Muscle layer of duodenum (tissue), 2 donors: ENCODE results near the gene STAG1.

Experiments
- H3K27ac ChIP-seq: one replicate; pipeline ENCODE4 v1.7.0; 2013; ENCODE audit warnings: mild to moderate bottlenecking, low read length
- H3K27me3 ChIP-seq: one replicate; pipeline ENCODE4 v1.7.0; 2013; ENCODE audit warnings: low read depth, mild to moderate bottlenecking, control low read depth, low read length
- H3K36me3 ChIP-seq, 2 donors: one replicate each; pipeline ENCODE4 v1.7.0; 2013; ENCODE audit warnings: low read length in 2 of 2, control low read depth in 1 of 2, mild to moderate bottlenecking in 1 of 2; ENCODE audit not compliant: insufficient read depth in 2 of 2, control insufficient read depth in 1 of 2
- H3K4me1 ChIP-seq, 2 donors: one replicate each; pipeline ENCODE4 v1.7.0; 2013; ENCODE audit warnings: low read length in 2 of 2, mild to moderate bottlenecking in 2 of 2, control low read depth in 1 of 2, moderate library complexity in 1 of 2; ENCODE audit not compliant: insufficient read depth in 2 of 2, control insufficient read depth in 1 of 2
- H3K4me3 ChIP-seq, 2 donors: one replicate each; pipeline ENCODE4 v1.7.0; 2013; ENCODE audit warnings: low read length in 2 of 2, low read depth in 1 of 2, mild to moderate bottlenecking in 1 of 2
- H3K9me3 ChIP-seq, 2 donors: one replicate each; pipeline ENCODE4 v1.7.0; 2013; ENCODE audit warnings: low read length in 2 of 2, control low read depth in 1 of 2, mild to moderate bottlenecking in 1 of 2; ENCODE audit not compliant: control insufficient read depth in 1 of 2
- donor health status: healthy.

Gene STAG1

DNA sequence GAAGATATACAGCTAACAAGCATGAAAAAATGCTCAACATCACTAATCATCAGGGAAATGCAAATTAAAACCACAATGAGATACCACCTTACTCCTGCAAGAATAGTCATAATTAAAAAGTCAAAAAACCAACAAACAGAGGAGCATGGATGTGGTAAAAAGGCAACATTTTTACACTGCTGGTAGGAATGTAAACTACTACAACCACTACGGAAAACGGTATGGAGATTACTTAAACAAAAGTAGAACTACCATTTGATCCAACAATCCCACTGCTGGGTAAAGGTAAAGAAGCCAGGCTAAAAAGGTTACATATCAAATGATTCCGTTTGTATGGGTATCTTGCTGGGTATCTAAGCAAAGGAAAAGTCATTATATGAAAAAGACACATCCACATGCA lies 53.8 kb downstream of the STAG1 start:
- Histone ChIP-seq H3K27ac (no peak overlapping the region), H3K4me1 (peaks cover 0 to 14% of the 10 kb centered on the region in 2 donors), H3K27me3 (no peaks in the 10 kb centered on the region), H3K36me3 (no peaks in the 10 kb centered on the region), H3K4me3 (no peak overlapping the region), H3K9me3 (peaks cover 0 to 9% of the 10 kb centered on the region in 2 donors)

DNA sequence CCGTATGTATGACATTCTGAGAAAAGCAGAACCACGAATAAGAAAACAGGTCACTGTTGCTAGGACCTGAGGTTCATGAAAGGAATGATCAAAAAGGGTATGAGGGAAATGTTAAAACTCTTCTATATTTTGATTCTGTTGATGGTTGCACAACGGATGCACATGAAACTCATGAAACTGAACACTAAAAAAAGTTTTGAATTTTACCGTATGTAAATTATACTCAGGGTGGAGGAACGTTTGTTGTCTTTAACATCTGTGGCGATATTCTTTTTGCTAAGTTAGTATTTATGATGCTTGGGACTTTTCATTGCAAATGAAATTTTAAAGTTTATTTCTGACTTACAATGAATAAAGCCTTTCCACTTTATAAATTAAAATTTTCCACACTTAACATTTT lies 55.4 kb downstream of the STAG1 start:
- H3K36me3 ChIP-seq = no peaks in the 10 kb centered on the region
- H3K9me3 ChIP-seq = peaks cover 0 to 9% of the 10 kb centered on the region in 2 donors
- no peak overlapping the region for H3K4me3 ChIP-seq
- peaks cover 0 to 11% of the 10 kb centered on the region in 2 donors for H3K4me1 ChIP-seq
- H3K27me3 ChIP-seq = no peaks in the 10 kb centered on the region
- no peak overlapping the region for H3K27ac ChIP-seq

GRCh38 chr3:136694321-136694720 lies 57.9 kb downstream of the STAG1 start:
- no peak overlapping the region for H3K4me3 ChIP-seq
- H3K27ac ChIP-seq = no peak overlapping the region
- no peaks in the 10 kb centered on the region for H3K27me3 ChIP-seq
- H3K9me3 ChIP-seq = peaks cover 0 to 9% of the 10 kb centered on the region in 2 donors
- peaks cover 0 to 8% of the 10 kb centered on the region in 2 donors for H3K4me1 ChIP-seq
- no peaks in the 10 kb centered on the region for H3K36me3 ChIP-seq

- Histone ChIP-seq H3K27ac (no peak overlapping the region), H3K27me3 (no peaks in the 10 kb centered on the region), H3K4me3 (no peak overlapping the region), H3K9me3 (peaks cover 0 to 1% of the 10 kb centered on the region in 2 donors), H3K4me1 (peaks cover 0 to 5% of the 10 kb centered on the region in 2 donors), H3K36me3 (no peaks in the 10 kb centered on the region)
These were observed 61.6 kb downstream of the STAG1 start for GRCh38 chr3:136690599-136690998.

DNA sequence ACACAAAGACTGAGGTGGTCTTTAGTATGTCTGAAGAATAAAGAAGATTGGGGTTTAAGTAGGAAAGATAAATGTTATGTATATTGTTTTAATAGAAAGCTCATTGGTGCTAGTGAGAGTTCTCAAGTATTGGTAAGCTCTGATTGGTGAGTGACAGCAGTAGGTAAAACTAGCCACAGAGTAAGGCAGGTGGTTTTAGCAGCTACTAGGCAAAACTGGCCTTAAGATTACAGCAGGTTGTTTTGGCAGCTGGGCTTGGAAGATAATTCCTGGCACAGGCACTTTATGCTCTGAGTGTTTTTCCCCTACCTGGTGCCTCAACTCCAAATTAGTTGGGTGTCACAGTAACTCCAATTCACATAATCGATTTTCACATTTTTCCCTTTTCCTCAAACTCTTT lies 66.3 kb downstream of the STAG1 start:
- H3K27me3 ChIP-seq = no peaks in the 10 kb centered on the region
- H3K4me3 ChIP-seq = no peak overlapping the region
- no peaks in the 10 kb centered on the region for H3K9me3 ChIP-seq
- no peaks in the 10 kb centered on the region for H3K36me3 ChIP-seq
- no peaks in the 10 kb centered on the region for H3K4me1 ChIP-seq
- no peak overlapping the region for H3K27ac ChIP-seq

- Histone ChIP-seq H3K4me3 (no peak overlapping the region), H3K27ac (no peak overlapping the region), H3K27me3 (no peaks in the 10 kb centered on the region), H3K4me1 (no peaks in the 10 kb centered on the region), H3K36me3 (no peaks in the 10 kb centered on the region), H3K9me3 (no peaks in the 10 kb centered on the region)
These were observed 69.4 kb downstream of the STAG1 start for GRCh38 chr3:136682740-136683312.

- H3K4me3 ChIP-seq = no peak overlapping the region
- H3K4me1 ChIP-seq = no peaks in the 10 kb centered on the region
- no peaks in the 10 kb centered on the region for H3K36me3 ChIP-seq
- no peaks in the 10 kb centered on the region for H3K27me3 ChIP-seq
- no peaks in the 10 kb centered on the region for H3K9me3 ChIP-seq
- no peak overlapping the region for H3K27ac ChIP-seq
These were observed 73.2 kb downstream of the STAG1 start for GRCh38 chr3:136678981-136679380.

GRCh38 chr3:136676009-136676408 lies 76.2 kb downstream of the STAG1 start:
- H3K27ac ChIP-seq = no peak overlapping the region
- H3K9me3 ChIP-seq = no peaks in the 10 kb centered on the region
- H3K36me3 ChIP-seq = no peaks in the 10 kb centered on the region
- peaks cover 0 to 12% of the 10 kb centered on the region in 2 donors for H3K4me1 ChIP-seq
- H3K4me3 ChIP-seq = no peak overlapping the region
- no peaks in the 10 kb centered on the region for H3K27me3 ChIP-seq

DNA sequence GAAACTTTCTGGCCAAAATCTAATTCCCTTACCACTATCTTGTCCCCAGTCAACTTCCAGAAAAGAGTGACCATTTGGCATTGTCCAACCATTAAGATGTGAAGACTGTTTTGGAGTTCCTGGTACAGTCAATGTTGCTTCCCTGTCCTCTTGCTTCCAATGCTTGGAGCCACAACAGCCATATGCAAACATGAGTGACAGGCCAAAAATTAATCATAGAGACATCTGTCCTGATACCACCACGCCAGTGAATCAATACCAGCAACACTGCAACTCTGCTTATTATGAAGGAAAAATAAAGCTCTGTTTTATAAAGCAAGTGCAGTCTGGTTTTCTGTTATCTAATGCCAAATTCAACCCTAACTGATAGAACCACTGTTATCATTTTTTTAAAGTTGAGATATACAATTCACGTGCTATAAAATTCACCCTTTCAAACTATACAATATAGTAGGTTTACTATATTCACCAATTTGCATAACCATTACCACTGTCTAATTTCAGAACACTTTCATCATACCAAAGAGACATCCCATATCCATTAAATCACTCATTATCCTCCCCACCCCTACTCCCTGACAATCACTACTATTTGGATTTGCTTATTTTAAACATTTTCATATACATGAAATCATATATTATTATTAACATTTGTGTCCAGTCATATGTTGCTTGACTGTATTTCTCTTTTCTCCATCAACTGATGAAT lies 76.9 kb downstream of the STAG1 start:
- no peaks in the 10 kb centered on the region for H3K36me3 ChIP-seq
- H3K4me1 ChIP-seq = peaks cover 0 to 12% of the 10 kb centered on the region in 2 donors
- H3K9me3 ChIP-seq = no peaks in the 10 kb centered on the region
- H3K27ac ChIP-seq = no peak overlapping the region
- H3K27me3 ChIP-seq = no peaks in the 10 kb centered on the region
- no peak overlapping the region for H3K4me3 ChIP-seq

DNA sequence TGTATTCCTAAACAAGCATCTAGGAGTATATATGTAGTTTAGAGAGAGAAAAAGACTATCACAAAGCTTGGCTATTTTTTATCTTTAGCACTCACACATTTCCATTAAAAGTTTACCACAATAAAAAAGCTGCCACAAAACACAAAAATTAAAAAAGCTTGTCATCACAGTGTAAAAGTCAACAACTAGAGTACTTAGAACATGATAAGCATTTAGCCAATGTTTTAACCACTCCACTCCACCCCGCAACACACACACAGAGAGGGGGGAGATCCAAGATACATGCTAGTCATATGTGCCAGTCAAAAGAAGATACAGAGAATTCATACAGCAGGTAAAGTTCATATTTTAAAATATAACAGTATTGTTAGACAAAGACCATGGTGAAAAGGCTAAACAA lies 79.7 kb downstream of the STAG1 start:
- Histone ChIP-seq H3K27me3 (no peaks in the 10 kb centered on the region), H3K27ac (no peak overlapping the region), H3K9me3 (no peaks in the 10 kb centered on the region), H3K36me3 (no peaks in the 10 kb centered on the region), H3K4me1 (peaks cover 0 to 12% of the 10 kb centered on the region in 2 donors), H3K4me3 (no peak overlapping the region)

DNA sequence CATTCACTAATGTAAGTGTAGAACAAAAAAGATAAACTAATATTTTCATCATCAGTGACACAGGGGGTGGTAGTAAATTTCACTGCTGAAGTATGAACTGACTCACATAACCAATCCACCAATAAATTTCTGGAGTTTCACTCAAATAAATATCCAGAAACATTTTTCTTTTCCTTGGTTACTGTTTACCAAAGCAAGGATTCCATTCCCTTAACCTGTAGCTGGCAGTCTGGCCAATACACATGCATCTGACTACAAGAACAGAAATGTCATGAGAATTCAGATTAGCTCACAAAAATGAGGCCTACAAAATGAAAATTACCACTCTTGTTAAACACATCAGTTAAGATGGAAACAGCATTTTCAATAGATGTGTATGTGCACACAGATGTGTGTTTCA lies 80.3 kb downstream of the STAG1 start:
- Histone ChIP-seq H3K4me3 (no peak overlapping the region), H3K4me1 (peaks cover 0 to 12% of the 10 kb centered on the region in 2 donors), H3K27ac (no peak overlapping the region), H3K36me3 (no peaks in the 10 kb centered on the region), H3K27me3 (no peaks in the 10 kb centered on the region), H3K9me3 (no peaks in the 10 kb centered on the region)

DNA sequence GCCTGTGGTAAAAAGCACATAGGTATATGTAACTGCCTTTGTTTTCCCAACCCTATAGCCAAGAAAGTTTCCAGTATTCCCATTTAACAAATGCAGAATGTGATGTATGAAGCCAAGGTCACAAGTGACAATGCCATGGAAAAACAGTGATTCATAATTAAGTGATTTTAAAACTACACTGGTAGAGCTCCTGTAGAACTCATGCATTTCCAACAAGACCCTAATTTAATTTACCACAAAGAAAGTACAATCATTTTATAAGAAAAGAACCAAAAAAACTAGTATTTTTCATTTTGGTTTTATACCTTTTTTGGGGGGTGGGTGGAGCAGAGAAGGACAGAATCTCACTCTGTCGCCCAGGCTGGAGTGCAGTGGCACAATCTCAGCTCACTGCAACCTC lies 82.0 kb downstream of the STAG1 start:
- no peaks in the 10 kb centered on the region for H3K36me3 ChIP-seq
- H3K27ac ChIP-seq = no peak overlapping the region
- H3K27me3 ChIP-seq = no peaks in the 10 kb centered on the region
- H3K9me3 ChIP-seq = no peaks in the 10 kb centered on the region
- H3K4me3 ChIP-seq = no peak overlapping the region
- peaks cover 0 to 12% of the 10 kb centered on the region in 2 donors for H3K4me1 ChIP-seq
